H1 (cell line): ENCODE data around the gene SHC3.

ENCODE experiments used
- ATF2 ChIP-seq: IDR thresholded peaks from 2 replicates; pipeline ENCODE4 v1.6.1; 2012; ENCODE audit warnings: low read length, inconsistent platforms
- CHD1 ChIP-seq: IDR thresholded peaks from 2 replicates; pipeline ENCODE4 v1.6.1; 2012; ENCODE audit warnings: low read depth, low read length, improper control_type of control experiment
- CHD7 ChIP-seq: fragments of 300-600 bp; sonication (generic); IDR thresholded peaks from 2 replicates; pipeline ENCODE4 v1.7.1; 2012; ENCODE audit warnings: low read length, moderate library complexity, mild to moderate bottlenecking, inconsistent platforms; ENCODE audit not compliant: insufficient replicate concordance
- CREB1 ChIP-seq: IDR thresholded peaks from 2 replicates; pipeline ENCODE4 v1.6.1; 2012; ENCODE audit warnings: inconsistent platforms
- CTCF ChIP-seq, 3 experiments: IDR thresholded peaks; 1 replicate in 2 of 3; 2 replicates in 1 of 3; pipeline versions ENCODE4 v1.5.1 to v1.6.1; 2011; ENCODE audit warnings: low read length in 3 of 3, mild to moderate bottlenecking in 3 of 3, inconsistent platforms in 2 of 3, low read depth in 1 of 3, moderate library complexity in 1 of 3; ENCODE audit not compliant: insufficient read depth in 1 of 3; ENCODE audit errors: control extremely low read depth in 1 of 3
- EZH2 ChIP-seq: fragments of 200-600 bp; sonication (generic); IDR thresholded peaks from 2 replicates; pipeline ENCODE4 v1.7.1; 2012; ENCODE audit warnings: low read depth, mild to moderate bottlenecking, moderate library complexity, low read length, inconsistent platforms; ENCODE audit not compliant: severe bottlenecking
- FOSL1 ChIP-seq: IDR thresholded peaks from 2 replicates; pipeline ENCODE4 v1.6.1; 2011; ENCODE audit warnings: mild to moderate bottlenecking, low read depth, low read length, moderate library complexity; ENCODE audit not compliant: insufficient read depth
- GABPA ChIP-seq: IDR thresholded peaks from 2 replicates; pipeline ENCODE4 v1.6.1; 2011; ENCODE audit warnings: mild to moderate bottlenecking, low read length, moderate library complexity, borderline replicate concordance; ENCODE audit not compliant: insufficient read depth
- KDM5A ChIP-seq: fragments of 200-600 bp; IDR thresholded peaks from 2 replicates; pipeline ENCODE4 v1.7.1; 2012; ENCODE audit warnings: mild to moderate bottlenecking, low read length, inconsistent platforms, mixed read lengths
- NRF1 ChIP-seq: IDR thresholded peaks from 2 replicates; pipeline ENCODE4 v1.6.1; 2011; ENCODE audit warnings: mild to moderate bottlenecking, low read depth, low read length, improper control_type of control experiment
- POLR2AphosphoS5 ChIP-seq: IDR thresholded peaks from 2 replicates; pipeline ENCODE4 v1.6.1; 2011; ENCODE audit warnings: low read depth, low read length
- RFX5 ChIP-seq: IDR thresholded peaks from 2 replicates; pipeline ENCODE4 v1.6.1; 2011; ENCODE audit warnings: low read depth, low read length, improper control_type of control experiment, borderline replicate concordance
- SP2 ChIP-seq: IDR thresholded peaks from 2 replicates; pipeline ENCODE4 v1.6.1; 2012; ENCODE audit warnings: mild to moderate bottlenecking, low read length, inconsistent platforms
- TBP ChIP-seq: IDR thresholded peaks from 2 replicates; pipeline ENCODE4 v1.6.1; 2011; ENCODE audit warnings: low read depth, low read length, improper control_type of control experiment

GRCh38 chr9:89107406-89107805, 71.2 kb downstream of the SHC3 start:
- no peak for TF ChIP-seq NRF1
- no peak for TF ChIP-seq CTCF (IDR thresholded peaks at IDR 0.05; ENCODE audit: control extremely low read depth in 1 of 3, insufficient read depth in 1 of 3, low read depth in 1 of 3, low read length in 3 of 3)
- no peak for TF ChIP-seq EZH2
- TF ChIP-seq FOSL1: no peak
- TF ChIP-seq KDM5A: no peak
- TF ChIP-seq SP2: no peak
- TF ChIP-seq RFX5: no peak
- no peak for TF ChIP-seq ATF2
- TF ChIP-seq TBP: no peak
- TF ChIP-seq POLR2AphosphoS5: no peak
- no peak for TF ChIP-seq GABPA
- no peak for TF ChIP-seq CHD1
- TF ChIP-seq CHD7: no peak
- TF ChIP-seq CREB1: no peak
